GOT3 (cell line): ENCODE results near the gene PRPH.
A peak's percentile ranks its signal among the peaks of the same experiment; 100 is the strongest.
"Not testable (repeated sequence)": the region's sequence is repeated elsewhere in the genome, so short reads cannot be mapped to it uniquely, and the experiment has no call there.

Experiments
- DNase-seq: peaks from one replicate; lab custom pipeline; 2025; ENCODE audit warnings: mixed read lengths; lab: John Stamatoyannopoulos, UW

Gene PRPH

GRCh38 chr12:49295082-49295936, at the start of gene PRPH:
TSS of gene PRPH (plus strand) at chr12:49295147. CDS start at chr12:49295201, 54 bp downstream.
- no peak for DNase-seq

GRCh38 chr12:49251357-49251756, 43.6 kb upstream of the PRPH start:
- DNase-seq: no peak

GRCh38 chr12:49253033-49253623, 41.8 kb upstream of the PRPH start:
- DNase-seq: no peak

- DNase-seq: not testable (repeated sequence)
Observed at GRCh38 chr12:49255456-49255855, 39.5 kb upstream of the PRPH start.

GRCh38 chr12:49255857-49256637, 38.9 kb upstream of the PRPH start:
- no peak for DNase-seq

- not testable (repeated sequence) for DNase-seq
Observed at GRCh38 chr12:49257508-49258184, 37.3 kb upstream of the PRPH start.

- DNase-seq: no peak
Observed at GRCh38 chr12:49259452-49259851, 35.5 kb upstream of the PRPH start.

- no peak for DNase-seq
Observed at GRCh38 chr12:49260166-49260565, 34.8 kb upstream of the PRPH start.

GRCh38 chr12:49260571-49261363, 34.2 kb upstream of the PRPH start:
- DNase-seq: no peak

- no peak for DNase-seq
Observed at GRCh38 chr12:49261721-49262120, 33.2 kb upstream of the PRPH start.

- DNase-seq: no peak
Observed at GRCh38 chr12:49263400-49263763, 31.6 kb upstream of the PRPH start.

- DNase-seq: no peak
Observed at GRCh38 chr12:49264466-49264872, 30.5 kb upstream of the PRPH start.

GRCh38 chr12:49264873-49265792, 29.8 kb upstream of the PRPH start, which contains the start of gene TUBA1C:
TSS of gene TUBA1C (plus strand) at chr12:49265082. CDS start at chr12:49265182, 100 bp downstream.
- DNase-seq: peak; percentile 93

- not testable (repeated sequence) for DNase-seq
Observed at GRCh38 chr12:49269191-49269590, 25.8 kb upstream of the PRPH start.

- DNase-seq: no peak
Observed at GRCh38 chr12:49272790-49273725, 21.9 kb upstream of the PRPH start.

GRCh38 chr12:49273726-49274395, 21.1 kb upstream of the PRPH start:
- DNase-seq: no peak

- no peak for DNase-seq
Observed at GRCh38 chr12:49274396-49275069, 20.4 kb upstream of the PRPH start.
